Measurements from ENCODE around the gene QRFP.

Gene QRFP

DNA sequence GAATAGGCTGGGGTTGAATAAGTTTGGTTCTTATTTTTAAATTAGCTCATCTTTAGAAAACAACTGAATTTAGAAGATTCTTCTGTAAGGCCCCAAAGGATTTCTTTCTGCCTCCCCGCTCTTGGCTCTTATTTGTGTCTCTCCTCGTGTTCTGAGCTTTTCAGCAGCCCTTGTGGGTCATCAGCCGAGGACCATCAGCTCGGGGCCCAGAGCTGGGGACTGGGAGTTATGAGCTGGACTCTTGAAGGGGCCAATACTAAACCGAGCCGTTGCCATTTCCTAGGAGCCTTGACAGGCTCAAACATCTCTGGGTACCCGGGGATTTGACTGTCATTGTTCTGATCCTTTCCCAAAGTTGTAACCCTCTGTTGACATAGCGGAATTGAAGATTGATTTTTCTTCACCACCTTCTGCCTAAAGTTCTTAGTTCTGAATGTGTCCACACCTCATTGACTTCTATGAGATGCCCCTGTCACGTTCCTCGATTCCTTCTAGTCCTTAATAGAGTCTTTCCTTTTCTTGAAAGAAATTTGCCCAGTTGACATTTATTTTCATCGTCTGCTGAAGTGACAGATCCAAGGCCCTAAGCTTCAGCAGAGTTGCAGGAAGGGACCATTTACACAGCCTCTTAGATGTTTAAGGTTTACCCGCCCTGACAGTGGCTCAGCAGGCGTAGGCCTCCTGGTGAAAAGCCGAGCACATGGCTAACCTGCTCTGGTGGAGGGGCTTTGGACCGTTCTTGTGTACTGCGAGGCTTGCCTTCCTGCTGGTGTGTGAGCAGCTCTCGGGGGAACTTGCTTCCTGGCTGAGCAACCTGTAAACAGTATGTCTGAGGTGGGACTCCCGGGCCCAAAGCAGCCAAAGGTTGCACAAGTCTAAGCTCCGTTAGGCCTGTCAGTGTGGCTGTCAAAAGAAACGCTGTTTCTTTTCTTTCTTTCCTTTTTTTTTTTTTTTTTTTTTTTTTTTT is 37.6 kb downstream of the QRFP start:
- Histone ChIP-seq H2AFZ (ENCODE audit: low read depth, low read length) (no peak overlapping the region), H3K9me3 (ENCODE audit: insufficient read depth, low read length) (no peaks in the 10 kb centered on the region), H3K4me2 (ENCODE audit: low read length) (no peak overlapping the region), H3K79me2 (ENCODE audit: low read length) (peaks cover 12% of the 10 kb centered on the region), H3K4me1 (ENCODE audit: low read length) (peaks cover 17% of the 10 kb centered on the region), H3K36me3 (replicated peaks; ENCODE audit: low read depth, low read length) (peaks cover 64% of the 10 kb centered on the region), H3K4me3 (ENCODE audit: low read length) (no peak overlapping the region), H3K27ac (ENCODE audit: low read length) (no peak overlapping the region), H3K27me3 (ENCODE audit: low read depth, low read length) (no peaks in the 10 kb centered on the region), H4K20me1 (ENCODE audit: insufficient read depth, low read length) (peaks cover 13% of the 10 kb centered on the region), H3K9ac (ENCODE audit: low read length) (no peak overlapping the region)
- TF ChIP-seq CTCF (IDR thresholded peaks at IDR 0.05; ENCODE audit: low read depth, low read length): no peak
- TF ChIP-seq EZH2phosphoT487 (IDR thresholded peaks at IDR 0.05; ENCODE audit: low read depth): no peak

DNA sequence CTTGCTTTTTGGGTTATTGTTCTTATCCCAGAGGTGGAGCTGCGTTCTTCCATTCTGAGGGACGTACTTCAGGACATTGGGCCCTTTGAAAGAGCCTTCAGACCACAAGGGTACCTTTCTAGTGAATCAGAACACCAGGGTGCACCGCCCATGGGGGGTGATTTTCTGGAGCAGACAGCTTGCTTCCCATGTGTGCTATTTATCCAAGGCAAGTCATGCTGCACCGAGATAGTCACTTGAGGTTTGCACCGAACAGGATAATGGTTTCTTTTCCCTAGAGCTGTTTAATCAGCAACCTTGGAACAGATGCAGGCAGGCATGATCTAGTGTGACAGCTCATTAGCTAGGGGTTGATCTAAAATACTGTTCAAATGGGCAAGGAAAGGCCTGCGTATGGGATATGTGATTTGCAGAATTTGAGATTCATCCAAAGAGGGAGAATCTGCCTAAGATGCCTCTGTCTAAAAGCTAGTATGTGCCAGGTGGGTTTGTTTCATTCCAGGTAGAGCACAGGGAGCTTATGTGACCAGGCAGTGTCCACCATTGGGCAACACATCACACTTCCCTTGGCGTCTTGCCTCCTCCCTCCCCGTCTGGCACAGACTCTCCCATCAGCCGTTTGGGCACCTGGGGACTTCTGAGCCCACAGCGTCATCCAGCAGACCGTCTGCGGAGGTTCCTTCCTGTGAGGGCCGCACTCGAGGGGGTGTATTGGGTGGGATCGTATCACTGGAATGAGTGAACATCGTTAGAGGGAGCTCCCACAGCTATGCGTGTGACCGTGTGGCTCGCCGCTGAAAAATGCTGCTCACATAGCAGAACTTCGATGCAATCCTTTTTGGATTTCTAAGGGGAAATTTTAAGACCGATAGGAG is 38.5 kb downstream of the QRFP start:
- H3K79me2 ChIP-seq (ENCODE audit: low read length): peaks cover 15% of the 10 kb centered on the region
- H2AFZ ChIP-seq (ENCODE audit: low read depth, low read length): no peak overlapping the region
- no peak overlapping the region for H3K27ac ChIP-seq (ENCODE audit: low read length)
- peaks cover 64% of the 10 kb centered on the region for H3K36me3 ChIP-seq (replicated peaks; ENCODE audit: low read depth, low read length)
- peaks cover 7% of the 10 kb centered on the region for H3K4me1 ChIP-seq (ENCODE audit: low read length)
- H3K27me3 ChIP-seq (ENCODE audit: low read depth, low read length): no peaks in the 10 kb centered on the region
- no peak overlapping the region for H3K9ac ChIP-seq (ENCODE audit: low read length)
- H3K4me3 ChIP-seq (ENCODE audit: low read length): no peak overlapping the region
- H3K4me2 ChIP-seq (ENCODE audit: low read length): no peak overlapping the region
- TF ChIP-seq CTCF (IDR thresholded peaks at IDR 0.05; ENCODE audit: low read depth, low read length): no peak
- TF ChIP-seq EZH2phosphoT487 (IDR thresholded peaks at IDR 0.05; ENCODE audit: low read depth): no peak
- peaks cover 10% of the 10 kb centered on the region for H4K20me1 ChIP-seq (ENCODE audit: insufficient read depth, low read length)
- H3K9me3 ChIP-seq (ENCODE audit: insufficient read depth, low read length): no peaks in the 10 kb centered on the region

GRCh38 chr9:130856474-130856873 is 40.1 kb downstream of the QRFP start:
- H4K20me1 ChIP-seq (ENCODE audit: insufficient read depth, low read length): peaks cover 14% of the 10 kb centered on the region
- no peak overlapping the region for H3K9ac ChIP-seq (ENCODE audit: low read length)
- no peak for TF ChIP-seq EZH2phosphoT487 (IDR thresholded peaks at IDR 0.05; ENCODE audit: low read depth)
- no peak for TF ChIP-seq CTCF (IDR thresholded peaks at IDR 0.05; ENCODE audit: low read depth, low read length)
- no peak overlapping the region for H3K27ac ChIP-seq (ENCODE audit: low read length)
- peaks cover 57% of the 10 kb centered on the region for H3K36me3 ChIP-seq (replicated peaks; ENCODE audit: low read depth, low read length)
- H3K4me1 ChIP-seq (ENCODE audit: low read length): no peaks in the 10 kb centered on the region
- no peak overlapping the region for H3K4me3 ChIP-seq (ENCODE audit: low read length)
- no peaks in the 10 kb centered on the region for H3K27me3 ChIP-seq (ENCODE audit: low read depth, low read length)
- peaks cover 22% of the 10 kb centered on the region for H3K79me2 ChIP-seq (ENCODE audit: low read length)
- no peak overlapping the region for H3K4me2 ChIP-seq (ENCODE audit: low read length)
- no peak overlapping the region for H2AFZ ChIP-seq (ENCODE audit: low read depth, low read length)
- no peaks in the 10 kb centered on the region for H3K9me3 ChIP-seq (ENCODE audit: insufficient read depth, low read length)

DNA sequence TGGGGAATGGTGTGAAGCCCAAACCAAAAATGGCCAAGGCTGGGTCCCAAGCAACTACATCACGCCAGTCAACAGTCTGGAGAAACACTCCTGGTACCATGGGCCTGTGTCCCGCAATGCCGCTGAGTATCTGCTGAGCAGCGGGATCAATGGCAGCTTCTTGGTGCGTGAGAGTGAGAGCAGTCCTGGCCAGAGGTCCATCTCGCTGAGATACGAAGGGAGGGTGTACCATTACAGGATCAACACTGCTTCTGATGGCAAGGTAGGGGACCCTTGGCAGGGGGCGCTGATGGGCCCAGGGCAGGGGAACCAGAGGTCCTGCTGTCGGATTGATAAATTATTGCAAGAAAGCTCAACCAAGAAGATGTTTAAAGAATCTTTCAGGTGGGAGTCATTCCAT is 41.8 kb downstream of the QRFP start:
- no peaks in the 10 kb centered on the region for H3K4me1 ChIP-seq (ENCODE audit: low read length)
- peaks cover 14% of the 10 kb centered on the region for H4K20me1 ChIP-seq (ENCODE audit: insufficient read depth, low read length)
- peaks cover 45% of the 10 kb centered on the region for H3K36me3 ChIP-seq (replicated peaks; ENCODE audit: low read depth, low read length)

More for the DNA sequence above, 41.8 kb downstream of the QRFP start:
- Histone ChIP-seq H2AFZ (ENCODE audit: low read depth, low read length) (no peak overlapping the region), H3K4me3 (ENCODE audit: low read length) (no peak overlapping the region), H3K27me3 (ENCODE audit: low read depth, low read length) (no peaks in the 10 kb centered on the region), H3K4me2 (ENCODE audit: low read length) (no peak overlapping the region), H3K27ac (ENCODE audit: low read length) (no peak overlapping the region), H3K79me2 (ENCODE audit: low read length) (peaks cover 38% of the 10 kb centered on the region), H3K9me3 (ENCODE audit: insufficient read depth, low read length) (no peaks in the 10 kb centered on the region), H3K9ac (ENCODE audit: low read length) (no peak overlapping the region)
- TF ChIP-seq CTCF (IDR thresholded peaks at IDR 0.05; ENCODE audit: low read depth, low read length) (no peak; the same call in 1 of the 2 replicates), EZH2phosphoT487 (IDR thresholded peaks at IDR 0.05; ENCODE audit: low read depth) (no peak)
